ENCODE results near the gene SLFNL1.

Gene SLFNL1

GRCh38 chr1:40976952-40977690 is 44.4 kb downstream of the SLFNL1 start:
- H3K4me3 ChIP-seq (ENCODE audit: low read depth, low read length, poor library complexity, severe bottlenecking), result no peak overlapping the region
- peaks cover 12% of the 10 kb centered on the region; the same call in 1 of the 2 replicates for H3K36me3 ChIP-seq (ENCODE audit: insufficient read depth, low read length)
- no peaks in the 10 kb centered on the region for H4K20me1 ChIP-seq (ENCODE audit: insufficient read depth, low read length)
- no peak overlapping the region for H3K27ac ChIP-seq (ENCODE audit: low read depth, low read length, poor library complexity, severe bottlenecking)
- no peaks in the 10 kb centered on the region for H3K27me3 ChIP-seq (ENCODE audit: insufficient read depth, low read length)
- H2AFZ ChIP-seq (ENCODE audit: low read length), result no peak overlapping the region
- H3F3A ChIP-seq (ENCODE audit: insufficient read depth, low read length), result no peaks in the 10 kb centered on the region
- no peak overlapping the region for H3K9ac ChIP-seq (ENCODE audit: low read length)
- peaks cover 20% of the 10 kb centered on the region for H3K4me1 ChIP-seq (ENCODE audit: insufficient read depth, low read length, severe bottlenecking)
- no peaks in the 10 kb centered on the region for H3K9me2 ChIP-seq (ENCODE audit: low read depth, low read length)
- no peak for TF ChIP-seq CTCF (IDR thresholded peaks at IDR 0.05; ENCODE audit: low read length)
- TF ChIP-seq EZH2 (IDR thresholded peaks at IDR 0.05; ENCODE audit: borderline replicate concordance, low read length), result no peak
- no peak overlapping the region for H3K4me2 ChIP-seq (ENCODE audit: low read length)
- H3K79me2 ChIP-seq (ENCODE audit: insufficient read depth, low read length), result peaks cover 20% of the 10 kb centered on the region
- no peaks in the 10 kb centered on the region for H3K9me3 ChIP-seq (ENCODE audit: low read length)

GRCh38 chr1:40974945-40975344 is 46.6 kb downstream of the SLFNL1 start:
- Histone ChIP-seq H3K4me2 (ENCODE audit: low read length) (no peak overlapping the region), H3K4me1 (ENCODE audit: insufficient read depth, low read length, severe bottlenecking) (peaks cover 7% of the 10 kb centered on the region), H3K9me3 (ENCODE audit: low read length) (no peaks in the 10 kb centered on the region), H3K9ac (ENCODE audit: low read length) (no peak overlapping the region), H2AFZ (ENCODE audit: low read length) (no peak overlapping the region), H3K4me3 (ENCODE audit: low read depth, low read length, poor library complexity, severe bottlenecking) (no peak overlapping the region), H3K9me2 (ENCODE audit: low read depth, low read length) (no peaks in the 10 kb centered on the region), H3K36me3 (ENCODE audit: insufficient read depth, low read length) (no peaks in the 10 kb centered on the region), H3K27ac (ENCODE audit: low read depth, low read length, poor library complexity, severe bottlenecking) (no peak overlapping the region), H3F3A (ENCODE audit: insufficient read depth, low read length) (no peaks in the 10 kb centered on the region), H3K27me3 (ENCODE audit: insufficient read depth, low read length) (no peaks in the 10 kb centered on the region), H3K79me2 (ENCODE audit: insufficient read depth, low read length) (no peaks in the 10 kb centered on the region), H4K20me1 (ENCODE audit: insufficient read depth, low read length) (no peaks in the 10 kb centered on the region)
- no peak for TF ChIP-seq EZH2 (IDR thresholded peaks at IDR 0.05; ENCODE audit: borderline replicate concordance, low read length)
- TF ChIP-seq CTCF (IDR thresholded peaks at IDR 0.05; ENCODE audit: low read length), result no peak

DNA sequence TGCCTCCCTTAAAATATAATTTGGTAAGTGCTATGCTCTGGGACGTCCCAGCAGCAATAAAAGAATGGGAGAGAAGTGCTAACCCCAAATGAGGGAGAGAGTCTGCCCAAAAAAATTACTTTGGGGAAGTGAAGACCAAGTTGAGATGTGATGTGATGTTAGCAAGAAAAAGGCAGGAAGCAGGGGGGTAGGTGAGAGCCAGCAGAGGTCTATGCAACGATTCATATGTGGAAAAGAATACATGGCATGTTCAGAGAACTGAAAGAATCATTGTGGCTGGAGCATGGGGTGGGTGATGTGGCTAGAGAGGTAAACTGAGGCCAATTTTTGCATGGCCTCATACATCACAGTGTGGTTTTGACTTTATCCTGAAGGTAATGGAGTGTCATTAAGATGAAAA is 47.6 kb downstream of the SLFNL1 start:
- TF ChIP-seq EZH2 (IDR thresholded peaks at IDR 0.05; ENCODE audit: borderline replicate concordance, low read length) (no peak), CTCF (IDR thresholded peaks at IDR 0.05; ENCODE audit: low read length) (no peak)
- H3K9ac ChIP-seq (ENCODE audit: low read length), result no peak overlapping the region
- H3K9me2 ChIP-seq (ENCODE audit: low read depth, low read length), result no peaks in the 10 kb centered on the region
- no peaks in the 10 kb centered on the region for H4K20me1 ChIP-seq (ENCODE audit: insufficient read depth, low read length)
- H3K79me2 ChIP-seq (ENCODE audit: insufficient read depth, low read length), result no peaks in the 10 kb centered on the region
- H3K4me3 ChIP-seq (ENCODE audit: low read depth, low read length, poor library complexity, severe bottlenecking), result no peak overlapping the region
- H3K36me3 ChIP-seq (ENCODE audit: insufficient read depth, low read length), result no peaks in the 10 kb centered on the region
- H2AFZ ChIP-seq (ENCODE audit: low read length), result no peak overlapping the region
- H3K4me1 ChIP-seq (ENCODE audit: insufficient read depth, low read length, severe bottlenecking), result peaks cover 3% of the 10 kb centered on the region
- H3K9me3 ChIP-seq (ENCODE audit: low read length), result no peaks in the 10 kb centered on the region
- H3F3A ChIP-seq (ENCODE audit: insufficient read depth, low read length), result no peaks in the 10 kb centered on the region
- H3K27me3 ChIP-seq (ENCODE audit: insufficient read depth, low read length), result no peaks in the 10 kb centered on the region
- no peak overlapping the region for H3K27ac ChIP-seq (ENCODE audit: low read depth, low read length, poor library complexity, severe bottlenecking)
- H3K4me2 ChIP-seq (ENCODE audit: low read length), result no peak overlapping the region
